ENCODE data around the gene ZNF446.
"Not testable (repeated sequence)": the region's sequence is repeated elsewhere in the genome, so short reads cannot be mapped to it uniquely, and the experiment has no call there.

The ZNF446 gene

GRCh38 chr19:58491393-58491792, 15.2 kb downstream of the ZNF446 start:
- no peak for TF ChIP-seq CTCF (IDR thresholded peaks at IDR 0.05; ENCODE audit: low read depth, low read length, missing control alignments)
- DNase-seq (ENCODE audit: low read depth), result no peak

GRCh38 chr19:58492265-58492664, 16.1 kb downstream of the ZNF446 start:
- no peak for DNase-seq (ENCODE audit: low read depth)
- H3K4me3 ChIP-seq (ENCODE audit: low read depth, low read length), result no peak overlapping the region
- TF ChIP-seq CTCF (IDR thresholded peaks at IDR 0.05; ENCODE audit: low read depth, low read length, missing control alignments), result no peak

More at GRCh38 chr19:58491393-58491792, 15.2 kb downstream of the ZNF446 start:
- H3K4me3 ChIP-seq (ENCODE audit: low read depth, low read length), result no peak overlapping the region

- H3K4me3 ChIP-seq (ENCODE audit: low read depth, low read length), result peak overlapping the region; percentile 72
- no peak for TF ChIP-seq CTCF (IDR thresholded peaks at IDR 0.05; ENCODE audit: low read depth, low read length, missing control alignments)
- no peak for DNase-seq (ENCODE audit: low read depth)
Observed at GRCh38 chr19:58497634-58498170, 21.6 kb downstream of the ZNF446 start.

- no peak for TF ChIP-seq CTCF (IDR thresholded peaks at IDR 0.05; ENCODE audit: low read depth, low read length, missing control alignments)
- DNase-seq (ENCODE audit: low read depth), result no peak
Observed at GRCh38 chr19:58498316-58499020, 22.3 kb downstream of the ZNF446 start.

GRCh38 chr19:58499021-58499927, 23.1 kb downstream of the ZNF446 start:
- peak; percentile 96 for DNase-seq (ENCODE audit: low read depth)
- peak overlapping the region; percentile 72 for H3K4me3 ChIP-seq (ENCODE audit: low read depth, low read length)
- TF ChIP-seq CTCF (IDR thresholded peaks at IDR 0.05; ENCODE audit: low read depth, low read length, missing control alignments), result peak; percentile 20

More at GRCh38 chr19:58498316-58499020, 22.3 kb downstream of the ZNF446 start:
- peak overlapping the region; percentile 72 for H3K4me3 ChIP-seq (ENCODE audit: low read depth, low read length)

GRCh38 chr19:58500242-58500641, 24.1 kb downstream of the ZNF446 start:
- no peak for TF ChIP-seq CTCF (IDR thresholded peaks at IDR 0.05; ENCODE audit: low read depth, low read length, missing control alignments)
- no peak for DNase-seq (ENCODE audit: low read depth)
- H3K4me3 ChIP-seq (ENCODE audit: low read depth, low read length), result peak overlapping the region; percentile 62; the same call in 1 of the 2 replicates

- DNase-seq (ENCODE audit: low read depth), result not testable (repeated sequence)
Observed at GRCh38 chr19:58507602-58508223, 31.6 kb downstream of the ZNF446 start.

More at GRCh38 chr19:58507602-58508223, 31.6 kb downstream of the ZNF446 start:
- not testable (repeated sequence) for H3K4me3 ChIP-seq (ENCODE audit: low read depth, low read length)
